ENCODE data around the gene RNF40. TPM values are rescaled to one million over a fixed set of nuclear protein-coding genes. Genes with fewer than 3 reads are reported as not detected.

Gene RNF40
- polyA plus RNA-seq, 1 donor from 2014 or later: 85.2 TPM

DNA sequence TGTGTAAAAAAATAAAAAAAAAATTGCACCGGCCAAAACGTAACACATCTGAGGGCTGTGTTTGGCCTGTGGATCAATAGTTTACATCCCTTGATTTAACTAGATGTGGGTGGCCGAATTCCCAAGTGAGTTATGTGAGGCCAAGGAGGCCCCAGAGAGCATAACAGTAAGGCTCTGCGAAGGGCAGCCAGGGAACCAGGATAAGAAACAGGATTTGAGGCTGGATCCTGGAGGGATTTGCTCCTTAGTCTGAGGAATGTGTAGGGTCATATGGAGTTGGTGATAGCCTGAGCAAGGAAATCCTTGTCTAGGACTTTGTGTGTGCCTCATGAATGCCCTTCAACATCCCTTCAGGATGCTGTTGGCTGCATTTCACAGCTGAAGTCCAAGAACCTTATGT, 11.9 kb upstream of the RNF40 start:
- no peaks in the 10 kb centered on the region for H3K9me2 ChIP-seq (ENCODE audit: insufficient read depth, low read length)
- no peak overlapping the region for H3K4me3 ChIP-seq (ENCODE audit: low read length)
- no peaks in the 10 kb centered on the region for H3K27me3 ChIP-seq (ENCODE audit: insufficient read depth, low read depth, low read length)
- TF ChIP-seq EZH2 (IDR thresholded peaks at IDR 0.05; ENCODE audit: borderline replicate concordance, insufficient read depth, low read length, poor library complexity, severe bottlenecking): no peak
- TF ChIP-seq, protein P1, sequence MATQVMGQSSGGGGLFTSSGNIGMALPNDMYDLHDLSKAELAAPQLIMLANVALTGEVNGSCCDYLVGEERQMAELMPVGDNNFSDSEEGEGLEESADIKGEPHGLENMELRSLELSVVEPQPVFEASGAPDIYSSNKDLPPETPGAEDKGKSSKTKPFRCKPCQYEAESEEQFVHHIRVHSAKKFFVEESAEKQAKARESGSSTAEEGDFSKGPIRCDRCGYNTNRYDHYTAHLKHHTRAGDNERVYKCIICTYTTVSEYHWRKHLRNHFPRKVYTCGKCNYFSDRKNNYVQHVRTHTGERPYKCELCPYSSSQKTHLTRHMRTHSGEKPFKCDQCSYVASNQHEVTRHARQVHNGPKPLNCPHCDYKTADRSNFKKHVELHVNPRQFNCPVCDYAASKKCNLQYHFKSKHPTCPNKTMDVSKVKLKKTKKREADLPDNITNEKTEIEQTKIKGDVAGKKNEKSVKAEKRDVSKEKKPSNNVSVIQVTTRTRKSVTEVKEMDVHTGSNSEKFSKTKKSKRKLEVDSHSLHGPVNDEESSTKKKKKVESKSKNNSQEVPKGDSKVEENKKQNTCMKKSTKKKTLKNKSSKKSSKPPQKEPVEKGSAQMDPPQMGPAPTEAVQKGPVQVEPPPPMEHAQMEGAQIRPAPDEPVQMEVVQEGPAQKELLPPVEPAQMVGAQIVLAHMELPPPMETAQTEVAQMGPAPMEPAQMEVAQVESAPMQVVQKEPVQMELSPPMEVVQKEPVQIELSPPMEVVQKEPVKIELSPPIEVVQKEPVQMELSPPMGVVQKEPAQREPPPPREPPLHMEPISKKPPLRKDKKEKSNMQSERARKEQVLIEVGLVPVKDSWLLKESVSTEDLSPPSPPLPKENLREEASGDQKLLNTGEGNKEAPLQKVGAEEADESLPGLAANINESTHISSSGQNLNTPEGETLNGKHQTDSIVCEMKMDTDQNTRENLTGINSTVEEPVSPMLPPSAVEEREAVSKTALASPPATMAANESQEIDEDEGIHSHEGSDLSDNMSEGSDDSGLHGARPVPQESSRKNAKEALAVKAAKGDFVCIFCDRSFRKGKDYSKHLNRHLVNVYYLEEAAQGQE (IDR thresholded peaks at IDR 0.05; ENCODE audit: borderline replicate concordance): no peak
- TF ChIP-seq SMC3 (conservative IDR thresholded peaks at IDR 0.05; ENCODE audit: poor library complexity): no peak
- TF ChIP-seq, protein P2, sequence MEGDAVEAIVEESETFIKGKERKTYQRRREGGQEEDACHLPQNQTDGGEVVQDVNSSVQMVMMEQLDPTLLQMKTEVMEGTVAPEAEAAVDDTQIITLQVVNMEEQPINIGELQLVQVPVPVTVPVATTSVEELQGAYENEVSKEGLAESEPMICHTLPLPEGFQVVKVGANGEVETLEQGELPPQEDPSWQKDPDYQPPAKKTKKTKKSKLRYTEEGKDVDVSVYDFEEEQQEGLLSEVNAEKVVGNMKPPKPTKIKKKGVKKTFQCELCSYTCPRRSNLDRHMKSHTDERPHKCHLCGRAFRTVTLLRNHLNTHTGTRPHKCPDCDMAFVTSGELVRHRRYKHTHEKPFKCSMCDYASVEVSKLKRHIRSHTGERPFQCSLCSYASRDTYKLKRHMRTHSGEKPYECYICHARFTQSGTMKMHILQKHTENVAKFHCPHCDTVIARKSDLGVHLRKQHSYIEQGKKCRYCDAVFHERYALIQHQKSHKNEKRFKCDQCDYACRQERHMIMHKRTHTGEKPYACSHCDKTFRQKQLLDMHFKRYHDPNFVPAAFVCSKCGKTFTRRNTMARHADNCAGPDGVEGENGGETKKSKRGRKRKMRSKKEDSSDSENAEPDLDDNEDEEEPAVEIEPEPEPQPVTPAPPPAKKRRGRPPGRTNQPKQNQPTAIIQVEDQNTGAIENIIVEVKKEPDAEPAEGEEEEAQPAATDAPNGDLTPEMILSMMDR (IDR thresholded peaks at IDR 0.05; ENCODE audit: poor library complexity, severe bottlenecking): no peak
- TF ChIP-seq MXI1 (conservative IDR thresholded peaks at IDR 0.05; ENCODE audit: poor library complexity, severe bottlenecking): no peak
- TF ChIP-seq EP300 (conservative IDR thresholded peaks at IDR 0.05; ENCODE audit: poor library complexity, severe bottlenecking): no peak
- TF ChIP-seq POLR2AphosphoS5 (IDR thresholded peaks at IDR 0.05): no peak
- no peak for TF ChIP-seq TAF1 (IDR thresholded peaks at IDR 0.05; ENCODE audit: low read depth)
- no peak for TF ChIP-seq RAD21 (conservative IDR thresholded peaks at IDR 0.05)
- H3K4me2 ChIP-seq (ENCODE audit: low read length): no peak overlapping the region
- no peak overlapping the region for H2AFZ ChIP-seq (ENCODE audit: low read depth, low read length)
- no peak overlapping the region for H3K9ac ChIP-seq (ENCODE audit: low read length)
- no peaks in the 10 kb centered on the region for H4K20me1 ChIP-seq (ENCODE audit: insufficient read depth)
- no peaks in the 10 kb centered on the region for H3K9me3 ChIP-seq (ENCODE audit: low read length)
- no peak overlapping the region for H3K27ac ChIP-seq (ENCODE audit: low read length)
- H3F3A ChIP-seq (ENCODE audit: insufficient read depth, low read length, poor library complexity, severe bottlenecking): peaks cover 6% of the 10 kb centered on the region
- H3K79me2 ChIP-seq (replicated peaks; ENCODE audit: insufficient read depth, low read length): peaks cover 9% of the 10 kb centered on the region
- H3K36me3 ChIP-seq (ENCODE audit: insufficient read depth, low read length): no peaks in the 10 kb centered on the region

DNA sequence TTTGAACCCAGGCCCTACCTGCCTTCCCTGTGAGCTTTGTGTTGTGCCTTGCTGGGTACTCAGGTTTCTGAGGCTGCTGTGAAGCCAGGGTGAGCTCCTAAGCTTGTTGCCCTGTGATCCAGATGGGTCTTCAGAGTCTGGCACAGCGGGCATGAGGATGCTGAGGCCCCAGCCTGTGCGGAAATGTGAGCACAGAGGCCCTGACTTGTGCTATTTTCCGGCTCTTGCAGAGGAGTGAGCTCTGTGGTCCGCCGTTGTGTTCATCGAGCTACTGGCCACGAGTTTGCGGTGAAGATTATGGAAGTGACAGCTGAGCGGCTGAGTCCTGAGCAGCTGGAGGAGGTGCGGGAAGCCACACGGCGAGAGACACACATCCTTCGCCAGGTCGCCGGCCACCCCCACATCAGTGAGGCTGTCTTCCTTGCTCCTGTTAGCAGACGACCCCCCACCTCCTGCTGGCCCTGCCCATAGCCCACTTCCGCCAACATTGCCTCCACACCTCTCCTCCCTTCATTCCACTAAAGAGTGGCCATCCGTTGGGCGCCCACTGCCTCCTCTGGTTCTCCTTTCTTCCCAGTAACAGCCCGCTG, 11.2 kb upstream of the RNF40 start:
- no peak overlapping the region for H3K9ac ChIP-seq (ENCODE audit: low read length)
- H3K36me3 ChIP-seq (ENCODE audit: insufficient read depth, low read length): no peaks in the 10 kb centered on the region
- H3K79me2 ChIP-seq (replicated peaks; ENCODE audit: insufficient read depth, low read length): peaks cover 9% of the 10 kb centered on the region
- H3K4me2 ChIP-seq (ENCODE audit: low read length): no peak overlapping the region
- H3F3A ChIP-seq (ENCODE audit: insufficient read depth, low read length, poor library complexity, severe bottlenecking): peaks cover 6% of the 10 kb centered on the region
- H3K27me3 ChIP-seq (ENCODE audit: insufficient read depth, low read depth, low read length): no peaks in the 10 kb centered on the region
- H2AFZ ChIP-seq (ENCODE audit: low read depth, low read length): no peak overlapping the region
- no peaks in the 10 kb centered on the region for H3K9me2 ChIP-seq (ENCODE audit: insufficient read depth, low read length)
- TF ChIP-seq, protein P2 (IDR thresholded peaks at IDR 0.05; ENCODE audit: poor library complexity, severe bottlenecking): no peak
- TF ChIP-seq, protein P1 (IDR thresholded peaks at IDR 0.05; ENCODE audit: borderline replicate concordance): no peak
- TF ChIP-seq RAD21 (conservative IDR thresholded peaks at IDR 0.05) (no peak), SMC3 (conservative IDR thresholded peaks at IDR 0.05; ENCODE audit: poor library complexity) (no peak), MXI1 (conservative IDR thresholded peaks at IDR 0.05; ENCODE audit: poor library complexity, severe bottlenecking) (no peak), POLR2AphosphoS5 (IDR thresholded peaks at IDR 0.05) (no peak), EZH2 (IDR thresholded peaks at IDR 0.05; ENCODE audit: borderline replicate concordance, insufficient read depth, low read length, poor library complexity, severe bottlenecking) (no peak), TAF1 (IDR thresholded peaks at IDR 0.05; ENCODE audit: low read depth) (no peak), EP300 (conservative IDR thresholded peaks at IDR 0.05; ENCODE audit: poor library complexity, severe bottlenecking) (no peak)
- H4K20me1 ChIP-seq (ENCODE audit: insufficient read depth): no peaks in the 10 kb centered on the region
- H3K9me3 ChIP-seq (ENCODE audit: low read length): no peaks in the 10 kb centered on the region
- no peak overlapping the region for H3K27ac ChIP-seq (ENCODE audit: low read length)
- no peak overlapping the region for H3K4me3 ChIP-seq (ENCODE audit: low read length)
